A204.1 (cell line): ENCODE data around the gene LRBA.
"Not testable (repeated sequence)": the region's sequence is repeated elsewhere in the genome, so short reads cannot be mapped to it uniquely, and the experiment has no call there.

Experiments used
- FAIRE-seq: peaks from 2 replicates; lab custom pipeline; 2012; peaks lifted over from hg19 to GRCh38; lab: Jason Lieb, UNC

LRBA gene

GRCh38 chr4:150799207-150799606 lies 215.9 kb downstream of the LRBA start:
- FAIRE-seq = no peak

- FAIRE-seq = no peak
Observed at GRCh38 chr4:150794706-150795105, 220.4 kb downstream of the LRBA start.

- no peak for FAIRE-seq
Observed at GRCh38 chr4:150789864-150790263, 225.2 kb downstream of the LRBA start.

- no peak for FAIRE-seq
Observed at GRCh38 chr4:150784939-150785338, 230.1 kb downstream of the LRBA start.

GRCh38 chr4:150784305-150784704 lies 230.8 kb downstream of the LRBA start:
- FAIRE-seq = no peak

- FAIRE-seq = no peak
Observed at GRCh38 chr4:150782921-150783320, 232.2 kb downstream of the LRBA start.

GRCh38 chr4:150782311-150782710 lies 232.8 kb downstream of the LRBA start:
- no peak for FAIRE-seq

GRCh38 chr4:150781191-150781590 lies 233.9 kb downstream of the LRBA start:
- FAIRE-seq = no peak

- FAIRE-seq = no peak
Observed at GRCh38 chr4:150779707-150780106, 235.4 kb downstream of the LRBA start.

- FAIRE-seq = no peak
Observed at GRCh38 chr4:150773729-150774449, 241.2 kb downstream of the LRBA start.

GRCh38 chr4:150773032-150773431 lies 242.1 kb downstream of the LRBA start:
- no peak for FAIRE-seq

GRCh38 chr4:150771382-150771781 lies 243.7 kb downstream of the LRBA start:
- FAIRE-seq = no peak

- no peak for FAIRE-seq
Observed at GRCh38 chr4:150769845-150770244, 245.2 kb downstream of the LRBA start.

- FAIRE-seq = no peak
Observed at GRCh38 chr4:150769248-150769647, 245.8 kb downstream of the LRBA start.

GRCh38 chr4:150768497-150768896 lies 246.6 kb downstream of the LRBA start:
- no peak for FAIRE-seq

- no peak for FAIRE-seq
Observed at GRCh38 chr4:150765216-150765615, 249.9 kb downstream of the LRBA start.

GRCh38 chr4:150751648-150752047 lies 263.4 kb downstream of the LRBA start:
- no peak for FAIRE-seq

GRCh38 chr4:150750824-150751223 lies 264.3 kb downstream of the LRBA start:
- no peak for FAIRE-seq

- FAIRE-seq = peak; percentile 54
Observed at GRCh38 chr4:150746156-150746555, 268.9 kb downstream of the LRBA start.

GRCh38 chr4:150744570-150744969 lies 270.5 kb downstream of the LRBA start:
- no peak for FAIRE-seq

GRCh38 chr4:150743564-150744342 lies 271.3 kb downstream of the LRBA start:
- FAIRE-seq = no peak

- FAIRE-seq = not testable (repeated sequence)
Observed at GRCh38 chr4:150742930-150743329, 272.2 kb downstream of the LRBA start.

GRCh38 chr4:150739591-150739990 lies 275.5 kb downstream of the LRBA start:
- FAIRE-seq = no peak
